Upper lobe of left lung (tissue), 4 donors: ENCODE results near the gene LGI4.

Experiments used
- CTCF ChIP-seq, 6 experiments: fragments of 450-650 bp in 4 of 6; fragments of 200-600 bp in 2 of 6; sonication (generic) in 2 of 6; IDR thresholded peaks; one replicate each; pipeline ENCODE4 v1.5.1; 2016 to 2019; ENCODE audit warnings: antibody characterized with exemption in 6 of 6
- EP300 ChIP-seq, 4 donors: sonication (generic); formaldehyde crosslinking; IDR thresholded peaks; one replicate each; pipeline ENCODE4 v1.5.1; 2017; ENCODE audit warnings: antibody characterized with exemption in 4 of 4, control low read depth in 2 of 4
- POLR2A ChIP-seq, 4 donors: fragments of 450-650 bp; IDR thresholded peaks; one replicate each; pipeline ENCODE4 v1.5.1; 2016 to 2017; ENCODE audit warnings: antibody characterized with exemption in 4 of 4, mild to moderate bottlenecking in 2 of 4
- POLR2AphosphoS5 ChIP-seq, 2 donors: sonication (generic); formaldehyde crosslinking; IDR thresholded peaks; one replicate each; pipeline ENCODE4 v1.5.1; 2017; ENCODE audit warnings: antibody characterized with exemption in 2 of 2

GRCh38 chr19:35166100-35167063 is 31.5 kb upstream of the LGI4 start:
- TF ChIP-seq CTCF (IDR thresholded peaks at IDR 0.05) (no peak), POLR2AphosphoS5 (IDR thresholded peaks at IDR 0.05) (no peak), POLR2A (IDR thresholded peaks at IDR 0.05) (no peak), EP300 (IDR thresholded peaks at IDR 0.05) (no peak)
